Ascending aorta (tissue), 2 donors: Measurements from ENCODE around the gene METTL9. TPM values are rescaled to one million over a fixed set of nuclear protein-coding genes. Genes with fewer than 3 reads are reported as not detected.
A peak's percentile ranks its signal among the peaks of the same experiment; 100 is the strongest.

Experiments
- DNase-seq, 2 donors: peaks; one replicate each; pipeline ENCODE4 v3.0.0-alpha.2; 2019; ENCODE audit warnings: low spot score in 2 of 2
- H3K27ac ChIP-seq, 2 donors: fragments of 200-600 bp; sonication (generic); one replicate each; pipeline ENCODE4 v1.5.1; 2016 to 2017; ENCODE audit warnings: mild to moderate bottlenecking in 1 of 2
- H3K27me3 ChIP-seq: fragments of 200-600 bp; sonication (generic); one replicate; pipeline ENCODE4 v1.5.1; 2017
- H3K36me3 ChIP-seq, 2 donors: fragments of 200-600 bp; sonication (generic); one replicate each; pipeline ENCODE4 v1.5.1; 2016
- H3K4me1 ChIP-seq, 2 donors: fragments of 200-600 bp; sonication (generic); one replicate each; pipeline ENCODE4 v1.5.1; 2016 to 2017; ENCODE audit warnings: mild to moderate bottlenecking in 1 of 2
- H3K4me3 ChIP-seq, 2 donors: fragments of 200-600 bp; sonication (generic); one replicate each; pipeline ENCODE4 v1.5.1; 2016 to 2017; ENCODE audit warnings: mild to moderate bottlenecking in 1 of 2
- H3K9me3 ChIP-seq, 2 donors: fragments of 200-600 bp; sonication (generic); one replicate each; pipeline ENCODE4 v1.5.1; 2016
- CTCF ChIP-seq, 3 experiments: fragments of 200-600 bp in 2 of 3; fragments of 450-650 bp in 1 of 3; sonication (generic) in 2 of 3; IDR thresholded peaks; one replicate each; pipeline ENCODE4 v1.5.1; 2016 to 2019; ENCODE audit warnings: antibody characterized with exemption in 3 of 3, mild to moderate bottlenecking in 1 of 3, moderate library complexity in 1 of 3
- intact Hi-C: fragments of 100-400 bp; cut with DNase I; formaldehyde crosslinking; loops from one replicate; pipeline ENCODE4 v1.15.1; 2023
- total RNA-seq: library from RNA; depleted of rRNA; stranded (reverse); fragments of >200 nt; gene quantifications from one replicate; pipeline ENCODE4 v1.1.0, GENCODE V29; 2016

METTL9 gene
- total RNA-seq, 1 donor from 2014 or later, result 168 TPM

GRCh38 chr16:21642861-21643260 lies 43.5 kb downstream of the METTL9 start:
- H3K4me1 ChIP-seq, result no peaks in the 10 kb centered on the region
- H3K36me3 ChIP-seq, result no peaks in the 10 kb centered on the region
- TF ChIP-seq CTCF (IDR thresholded peaks at IDR 0.05), result no peak
- H3K27me3 ChIP-seq, result no peaks in the 10 kb centered on the region
- DNase-seq, result no peak
- no peaks in the 10 kb centered on the region for H3K9me3 ChIP-seq
- no peak overlapping the region for H3K27ac ChIP-seq
- H3K4me3 ChIP-seq, result no peak overlapping the region
- intact Hi-C loops, result no loop called here

- Histone ChIP-seq H3K9me3 (no peaks in the 10 kb centered on the region), H3K4me3 (no peak overlapping the region), H3K4me1 (no peaks in the 10 kb centered on the region), H3K36me3 (no peaks in the 10 kb centered on the region), H3K27ac (no peak overlapping the region), H3K27me3 (no peaks in the 10 kb centered on the region)
- DNase-seq, result no peak
- intact Hi-C loops, result no loop called here
- no peak for TF ChIP-seq CTCF (IDR thresholded peaks at IDR 0.05)
Observed at GRCh38 chr16:21643785-21644184, 44.4 kb downstream of the METTL9 start.

GRCh38 chr16:21644674-21645073 lies 45.3 kb downstream of the METTL9 start:
- no peak for TF ChIP-seq CTCF (IDR thresholded peaks at IDR 0.05)
- no peaks in the 10 kb centered on the region for H3K9me3 ChIP-seq
- H3K36me3 ChIP-seq, result no peaks in the 10 kb centered on the region
- no peak for DNase-seq
- no peak overlapping the region for H3K4me3 ChIP-seq
- no peaks in the 10 kb centered on the region for H3K4me1 ChIP-seq
- intact Hi-C loops, result no loop called here
- H3K27ac ChIP-seq, result peak overlapping the region in 1 of 2 donors; percentile 13
- no peaks in the 10 kb centered on the region for H3K27me3 ChIP-seq

- H3K27ac ChIP-seq, result peak overlapping the region; percentile 7 to 13
- peak overlapping the region; percentile 18 to 20 for H3K4me3 ChIP-seq
- no peak for TF ChIP-seq CTCF (IDR thresholded peaks at IDR 0.05)
- H3K9me3 ChIP-seq, result no peaks in the 10 kb centered on the region
- no peaks in the 10 kb centered on the region for H3K27me3 ChIP-seq
- H3K4me1 ChIP-seq, result no peaks in the 10 kb centered on the region
- no peaks in the 10 kb centered on the region for H3K36me3 ChIP-seq
- intact Hi-C loops, result no loop called here
- DNase-seq, result no peak
Observed at GRCh38 chr16:21645261-21645721, 45.9 kb downstream of the METTL9 start.

- no peaks in the 10 kb centered on the region for H3K9me3 ChIP-seq
- no peak overlapping the region for H3K27ac ChIP-seq
- H3K4me3 ChIP-seq, result peak overlapping the region in 1 of 2 donors; percentile 18
- H3K36me3 ChIP-seq, result no peaks in the 10 kb centered on the region
- no peak for TF ChIP-seq CTCF (IDR thresholded peaks at IDR 0.05)
- DNase-seq, result no peak
- intact Hi-C loops, result no loop called here
- no peaks in the 10 kb centered on the region for H3K4me1 ChIP-seq
- H3K27me3 ChIP-seq, result no peaks in the 10 kb centered on the region
Observed at GRCh38 chr16:21646091-21646490, 46.7 kb downstream of the METTL9 start.
